Breast epithelium (tissue), 3 donors: ENCODE measurements around the gene ZNF497.

Experiments
- CTCF ChIP-seq, 3 donors: fragments of 450-650 bp; IDR thresholded peaks; one replicate each; pipeline ENCODE4 v1.5.1; 2016 to 2017; ENCODE audit warnings: antibody characterized with exemption in 3 of 3, mild to moderate bottlenecking in 3 of 3, moderate library complexity in 3 of 3
- POLR2AphosphoS5 ChIP-seq, 3 donors: sonication (generic); formaldehyde crosslinking; IDR thresholded peaks; one replicate each; pipeline ENCODE4 v1.6.1; 2017; ENCODE audit warnings: antibody characterized with exemption in 3 of 3

- TF ChIP-seq POLR2AphosphoS5 (IDR thresholded peaks at IDR 0.05) (no peak), CTCF (IDR thresholded peaks at IDR 0.05) (no peak)
These were observed 22.9 kb upstream of the ZNF497 start for GRCh38 chr19:58385313-58385890.
